ENCODE measurements around the gene C12orf76. TPM values are rescaled to one million over a fixed set of nuclear protein-coding genes. Genes with fewer than 3 reads are reported as not detected.
"Not testable (repeated sequence)": the region's sequence is repeated elsewhere in the genome, so short reads cannot be mapped to it uniquely, and the experiment has no call there.

The C12orf76 gene
- total RNA-seq, 1 donor from 2014 or later: 24.8 TPM

- H3K9me3 Mint-ChIP-seq: peaks cover 3% of the 10 kb centered on the region
- intact Hi-C loops (cut with micrococcal nuclease): no loop called here
- TF ChIP-seq CTCF (IDR thresholded peaks at IDR 0.05): no peak
- H3K4me1 Mint-ChIP-seq: peaks cover 34% of the 10 kb centered on the region
- no peak overlapping the region for H3K27ac Mint-ChIP-seq
- DNase-seq (no peak), ATAC-seq (ENCODE audit: low read depth) (no peak)
- ChIA-PET CTCF (interaction anchor here (0.7 kb wide), 1 partner anchor 265 kb away, joined by 3 read pairs; no protein-coding TSS in a partner anchor), POLR2A (interaction anchor here (0.7 kb wide), 1 partner anchor 1361 kb away, joined by 3 read pairs; no protein-coding TSS in a partner anchor)
- no peaks in the 10 kb centered on the region for H3K27me3 Mint-ChIP-seq
- no peak overlapping the region for H3K4me3 Mint-ChIP-seq
- no peaks in the 10 kb centered on the region for H3K36me3 Mint-ChIP-seq (ENCODE audit: low read depth)
These were observed 29.5 kb upstream of the C12orf76 start for GRCh38 chr12:110077800-110078199.

- H3K4me3 Mint-ChIP-seq: no peak overlapping the region
- DNase-seq (no peak), ATAC-seq (ENCODE audit: low read depth) (no peak)
- ChIA-PET POLR2A (interaction anchor here (0.7 kb wide), 1 partner anchor 304 kb away, joined by 6 read pairs; no protein-coding TSS in a partner anchor), CTCF (no interaction called here)
- H3K4me1 Mint-ChIP-seq: peaks cover 37% of the 10 kb centered on the region
- no peaks in the 10 kb centered on the region for H3K27me3 Mint-ChIP-seq
- intact Hi-C loops (cut with micrococcal nuclease): no loop called here
- TF ChIP-seq CTCF (IDR thresholded peaks at IDR 0.05): no peak
- peaks cover 3% of the 10 kb centered on the region for H3K9me3 Mint-ChIP-seq
- H3K27ac Mint-ChIP-seq: no peak overlapping the region
- H3K36me3 Mint-ChIP-seq (ENCODE audit: low read depth): no peaks in the 10 kb centered on the region
These were observed 27.6 kb upstream of the C12orf76 start for GRCh38 chr12:110075880-110076279.

- Mint-ChIP-seq H3K4me3 (no peak overlapping the region), H3K27ac (no peak overlapping the region), H3K4me1 (peaks cover 19% of the 10 kb centered on the region), H3K9me3 (no peaks in the 10 kb centered on the region), H3K27me3 (no peaks in the 10 kb centered on the region), H3K36me3 (ENCODE audit: low read depth) (no peaks in the 10 kb centered on the region)
- ATAC-seq (ENCODE audit: low read depth) (no peak), DNase-seq (no peak)
- TF ChIP-seq CTCF (IDR thresholded peaks at IDR 0.05): no peak
- intact Hi-C loops (cut with micrococcal nuclease): no loop called here
- CTCF ChIA-PET: interaction anchor here (0.9 to 1.0 kb wide), 2 partner anchors 11 to 21 kb away, joined by 3 to 4 read pairs; no protein-coding TSS in a partner anchor
- POLR2A ChIA-PET: no interaction called here
These were observed 25.8 kb upstream of the C12orf76 start for GRCh38 chr12:110074089-110074488.

- Mint-ChIP-seq H3K9me3 (no peaks in the 10 kb centered on the region), H3K4me1 (peaks cover 15% of the 10 kb centered on the region), H3K4me3 (peak overlapping the region; percentile 82), H3K27me3 (no peaks in the 10 kb centered on the region), H3K36me3 (ENCODE audit: low read depth) (no peaks in the 10 kb centered on the region), H3K27ac (peak overlapping the region; percentile 41)
- ATAC-seq (ENCODE audit: low read depth): peak; percentile 34
- DNase-seq: no peak
- ChIA-PET CTCF (interaction anchor here (0.9 to 1.0 kb wide), 2 partner anchors 12 to 22 kb away, joined by 3 to 4 read pairs; no protein-coding TSS in a partner anchor), POLR2A (no interaction called here)
- TF ChIP-seq CTCF (IDR thresholded peaks at IDR 0.05): no peak
- intact Hi-C loops (cut with micrococcal nuclease): no loop called here
These were observed 24.9 kb upstream of the C12orf76 start for GRCh38 chr12:110073049-110073831.

GRCh38 chr12:110072636-110073035 lies 24.3 kb upstream of the C12orf76 start:
- ATAC-seq (ENCODE audit: low read depth); H3K9me3 Mint-ChIP-seq; POLR2A ChIA-PET; intact Hi-C loops (cut with micrococcal nuclease); H3K27me3 Mint-ChIP-seq; H3K4me3 Mint-ChIP-seq; H3K36me3 Mint-ChIP-seq (ENCODE audit: low read depth); H3K27ac Mint-ChIP-seq; CTCF ChIA-PET; DNase-seq: not testable (repeated sequence)
- peaks cover 15% of the 10 kb centered on the region for H3K4me1 Mint-ChIP-seq

Measured in activated B cell treated with CpG ODN at 0.5 μM for 24 hours (primary cell).